SK-N-SH (cell line): Measurements from ENCODE around the gene ERAL1. TPM values are rescaled to one million over a fixed set of nuclear protein-coding genes. Genes with fewer than 3 reads are reported as not detected.
A peak's percentile ranks its signal among the peaks of the same experiment; 100 is the strongest.

Source experiments
- CTCF ChIA-PET: fragments of 300-600, 350-600 bp; formaldehyde crosslinking; extraction: SDS; loops from one replicate; lab custom pipeline; 2021; lab: Yijun Ruan, JAX
- POLR2A ChIA-PET: fragments of 350-600 bp; sonication (Branson Sonifier 250); formaldehyde crosslinking; extraction: SDS; loops from one replicate; lab custom pipeline; 2020; ENCODE audit warnings: antibody characterized with exemption, inconsistent platforms; lab: Yijun Ruan, JAX
- DNase-seq: peaks from one replicate; pipeline ENCODE4 v3.0.0; 2012
- H2AFZ ChIP-seq: fragments of 200-600 bp; sonication (generic); 2 replicates; pipeline ENCODE4 v1.8.1; 2016; ENCODE audit warnings: antibody characterized with exemption, mild to moderate bottlenecking, low read depth
- H3F3A ChIP-seq: fragments of 200-600 bp; sonication (generic); replicated peaks from 2 replicates; pipeline ENCODE3; 2016; ENCODE audit warnings: antibody characterized with exemption, mild to moderate bottlenecking; ENCODE audit not compliant: insufficient read depth
- H3K27ac ChIP-seq, 2 experiments: fragments of 200-500 bp in 1 of 2; fragments of 200-600 bp in 1 of 2; sonication (Bioruptor generic) in 1 of 2; sonication (generic), shearing (Covaris generic) in 1 of 2; 2 replicates each; pipeline versions ENCODE4 v1.5.1 to v1.6.1; 2014 to 2016; ENCODE audit warnings: low read depth in 2 of 2, inconsistent platforms in 1 of 2, low read length in 1 of 2, mild to moderate bottlenecking in 1 of 2, mixed read lengths in 1 of 2
- H3K27me3 ChIP-seq: fragments of 200-600 bp; sonication (generic), shearing (Covaris generic); 2 replicates; pipeline ENCODE4 v1.6.1; 2016; ENCODE audit warnings: mixed run types; ENCODE audit not compliant: insufficient read depth
- H3K36me3 ChIP-seq, 2 experiments: fragments of 200-500 bp in 1 of 2; fragments of 200-600 bp in 1 of 2; sonication (Bioruptor generic) in 1 of 2; sonication (generic) in 1 of 2; replicated peaks in 1 of 2; 2 replicates each; pipeline versions ENCODE3 to v1.5.1; 2014 to 2016; ENCODE audit warnings: low read length in 1 of 2, mild to moderate bottlenecking in 1 of 2; ENCODE audit not compliant: insufficient read depth in 2 of 2, control insufficient read depth in 1 of 2
- H3K4me1 ChIP-seq, 2 experiments: fragments of 200-500 bp in 1 of 2; fragments of 200-600 bp in 1 of 2; sonication (Bioruptor generic) in 1 of 2; sonication (generic), shearing (Covaris generic) in 1 of 2; 2 replicates each; pipeline versions ENCODE4 v1.5.1 to v1.6.1; 2014 to 2016; ENCODE audit warnings: low read depth in 1 of 2, low read length in 1 of 2, mixed run types in 1 of 2; ENCODE audit not compliant: insufficient read depth in 2 of 2, control insufficient read depth in 1 of 2
- H3K4me2 ChIP-seq: fragments of 200-600 bp; sonication (generic), shearing (Covaris generic); 2 replicates; pipeline ENCODE4 v1.6.1; 2017; ENCODE audit warnings: mixed run types
- H3K4me3 ChIP-seq, 2 experiments: fragments of 200-500 bp in 1 of 2; fragments of 200-600 bp in 1 of 2; sonication (Bioruptor generic) in 1 of 2; sonication (generic), shearing (Covaris generic) in 1 of 2; 2 replicates each; pipeline versions ENCODE4 v1.5.1 to v1.8.1; 2014 to 2016; ENCODE audit warnings: low read depth in 2 of 2, inconsistent platforms in 1 of 2, low read length in 1 of 2, mild to moderate bottlenecking in 1 of 2, mixed read lengths in 1 of 2, moderate library complexity in 1 of 2
- H3K79me2 ChIP-seq: fragments of 200-600 bp; sonication (generic); 2 replicates; pipeline ENCODE4 v1.8.1; 2017; ENCODE audit warnings: mild to moderate bottlenecking; ENCODE audit not compliant: insufficient read depth
- H3K9ac ChIP-seq: fragments of 200-600 bp; sonication (generic); 2 replicates; pipeline ENCODE4 v1.6.1; 2017; ENCODE audit warnings: mixed run types
- H3K9me2 ChIP-seq: fragments of 200-600 bp; sonication (generic); 2 replicates; pipeline ENCODE4 v1.6.1; 2017; ENCODE audit warnings: mixed run types
- H3K9me3 ChIP-seq: fragments of 200-600 bp; sonication (generic); 2 replicates; pipeline ENCODE4 v1.6.1; 2017; ENCODE audit warnings: mixed run types, mild to moderate bottlenecking, moderate library complexity
- H4K20me1 ChIP-seq: fragments of 200-600 bp; sonication (generic); 2 replicates; pipeline ENCODE4 v1.6.1; 2017; ENCODE audit warnings: mild to moderate bottlenecking, mixed run types; ENCODE audit not compliant: insufficient read depth
- EZH2phosphoT487 ChIP-seq: fragments of 200-600 bp; sonication (generic); IDR thresholded peaks from 2 replicates; pipeline ENCODE4 v1.6.1; 2017; ENCODE audit warnings: low read depth, mixed run types, mild to moderate bottlenecking, antibody characterized with exemption, moderate library complexity, borderline replicate concordance
- GABPA ChIP-seq: IDR thresholded peaks from 2 replicates; pipeline ENCODE4 v1.4.0; 2012; ENCODE audit warnings: low read depth, mild to moderate bottlenecking
- POLR2AphosphoS5 ChIP-seq: IDR thresholded peaks from 2 replicates; pipeline ENCODE4 v1.6.1; 2012; ENCODE audit warnings: low read depth, low read length
- RFX5 ChIP-seq: IDR thresholded peaks from 2 replicates; pipeline ENCODE4 v1.6.1; 2012; ENCODE audit warnings: mild to moderate bottlenecking, improper control_type of control experiment, low read length
- SIN3A ChIP-seq: IDR thresholded peaks from 2 replicates; pipeline ENCODE4 v1.6.1; 2012; ENCODE audit warnings: low read depth, mild to moderate bottlenecking, low read length, moderate library complexity, borderline replicate concordance
- TAF1 ChIP-seq: IDR thresholded peaks from 2 replicates; pipeline ENCODE4 v1.6.1; 2012; ENCODE audit warnings: low read depth, mild to moderate bottlenecking, low read length, moderate library complexity, borderline replicate concordance
- YY1 ChIP-seq: IDR thresholded peaks from 2 replicates; pipeline ENCODE4 v1.4.0; 2012; ENCODE audit warnings: low read depth, mild to moderate bottlenecking
- WGBS: methylation state at CpG from one replicate; pipeline ENCODE4 v1.1.6; 2017; ENCODE audit warnings: low lambda C conversion rate; 5-methylcytosine and 5-hydroxymethylcytosine counted together
- polyA plus RNA-seq, 3 experiments: library from polyadenylated mRNA; depleted of rRNA; stranded (reverse); fragments of >200 nt; gene quantifications; 2 replicates each; pipeline ENCODE4 v1.2.3, GENCODE V29; 2012
- TF ChIP-seq, protein P1 (sequence below): fragments of 150-350 bp; IDR thresholded peaks from 2 replicates; pipeline ENCODE4 v1.6.1; 2016; ENCODE audit warnings: mild to moderate bottlenecking, low read depth, low read length
- TF ChIP-seq, protein P2 (sequence below): fragments of 150-350 bp; IDR thresholded peaks from 2 replicates; pipeline ENCODE4 v1.6.1; 2017; ENCODE audit warnings: antibody characterized with exemption, low read length, low read depth, borderline replicate concordance

ERAL1 gene
- polyA plus RNA-seq, 1 of the 3 experiments (the other 2 are of a cell fraction) = 57.3 TPM

DNA sequence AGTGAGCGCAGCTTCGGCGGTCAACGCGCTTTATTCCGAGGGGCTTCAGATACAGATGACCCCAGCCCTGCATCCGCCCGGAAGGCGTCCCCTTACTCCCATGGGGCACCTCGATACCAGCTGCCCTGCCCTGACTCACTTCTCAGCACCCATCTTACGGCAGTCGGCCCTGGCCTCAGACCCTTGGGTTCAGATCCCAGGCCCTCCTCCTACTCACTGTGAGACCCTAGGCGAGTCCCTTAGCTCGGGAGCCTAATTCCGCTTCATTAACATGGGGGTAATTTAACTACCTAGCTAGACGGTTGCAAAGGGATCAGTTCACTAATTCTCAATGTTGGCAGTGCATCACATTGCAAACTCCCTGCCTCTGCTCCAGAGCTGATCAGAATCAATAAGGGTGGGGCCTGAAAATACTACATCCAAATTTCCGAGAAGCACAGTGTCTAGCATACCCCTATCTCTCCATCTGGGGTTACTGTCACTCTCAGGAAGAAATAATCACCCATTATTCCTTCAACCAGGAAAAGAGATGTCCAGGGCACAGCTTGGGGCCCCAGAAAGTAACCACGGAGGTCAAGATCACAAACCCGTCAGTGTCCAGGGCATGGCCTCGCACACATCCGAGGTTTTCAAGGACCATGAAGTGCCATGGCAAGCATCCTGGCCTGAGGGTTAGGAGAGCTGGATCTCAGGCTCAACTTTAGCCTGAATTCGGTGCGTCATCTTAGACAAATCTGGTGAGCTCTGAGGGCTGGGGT, 43.1 kb downstream of the ERAL1 start:
- H3K27ac ChIP-seq = peak overlapping the region; percentile 48 to 85; a peak in 3 of 4 replicates
- H3K36me3 ChIP-seq = no peaks in the 10 kb centered on the region
- H4K20me1 ChIP-seq = no peaks in the 10 kb centered on the region
- peaks cover 20% of the 10 kb centered on the region for H3F3A ChIP-seq
- no peaks in the 10 kb centered on the region for H3K9me3 ChIP-seq
- H3K9me2 ChIP-seq = no peaks in the 10 kb centered on the region
- H3K4me1 ChIP-seq = peaks cover 14 to 22% of the 10 kb centered on the region in 2 experiments; a peak in 2 of 4 replicates
- 31% methylated on average over 20 of the region's 23 CpGs for WGBS
- ChIA-PET POLR2A (interaction anchor here (0.5 to 2.0 kb wide), 8 partner anchors 8 to 187 kb away, joined by 3 to 7 read pairs (median 4); partner anchors contain the start of genes PHF12 and PROCA1), CTCF (interaction anchor here (0.7 to 9.0 kb wide), 13 partner anchors 11 to 218 kb away, joined by 3 to 95 read pairs (median 4); partner anchors contain the start of genes FAM222B and TLCD1)
- peak overlapping the region; percentile 77 for H3K9ac ChIP-seq
- H3K4me3 ChIP-seq = peak overlapping the region; percentile 76 to 98
- DNase-seq = no peak
- peak overlapping the region; percentile 93 for H2AFZ ChIP-seq
- TF ChIP-seq YY1 (no peak), POLR2AphosphoS5 (peak; percentile 20; the same call in 1 of the 2 replicates)
- H3K27me3 ChIP-seq = no peaks in the 10 kb centered on the region
- H3K4me2 ChIP-seq = peak overlapping the region; percentile 99
- H3K79me2 ChIP-seq = peaks cover 58% of the 10 kb centered on the region

DNA sequence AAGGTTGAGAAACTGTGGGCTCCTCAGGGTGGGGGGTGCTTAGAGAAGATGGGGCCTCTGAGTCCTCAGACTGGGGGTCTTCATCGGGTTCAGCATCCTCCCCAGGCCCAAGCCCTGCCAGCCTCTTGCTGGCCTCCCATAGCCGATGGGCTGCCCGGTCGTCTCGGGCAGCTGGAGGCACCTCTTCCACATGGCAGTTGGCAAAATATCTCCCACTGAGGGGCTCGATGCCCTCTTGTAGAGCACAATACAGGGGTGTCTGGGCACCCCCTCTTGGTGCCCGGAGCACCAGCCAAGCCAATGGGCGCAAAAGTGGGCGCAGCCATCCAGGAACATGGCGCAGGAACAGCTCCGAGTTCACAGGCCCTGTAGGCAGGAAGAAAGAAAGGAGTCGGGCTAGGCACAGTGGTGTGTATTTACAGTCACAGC, 43.7 kb downstream of the ERAL1 start:
- peaks cover 25% of the 10 kb centered on the region for H3F3A ChIP-seq
- H3K27ac ChIP-seq = no peak overlapping the region
- H3K9ac ChIP-seq = no peak overlapping the region
- H3K4me1 ChIP-seq = peaks cover 9 to 25% of the 10 kb centered on the region in 2 experiments; a peak in 2 of 4 replicates
- WGBS = 81% methylated on average over 12 of the region's 12 CpGs
- DNase-seq = no peak
- TF ChIP-seq TAF1 = no peak
- TF ChIP-seq GABPA = no peak
- TF ChIP-seq, protein P1, sequence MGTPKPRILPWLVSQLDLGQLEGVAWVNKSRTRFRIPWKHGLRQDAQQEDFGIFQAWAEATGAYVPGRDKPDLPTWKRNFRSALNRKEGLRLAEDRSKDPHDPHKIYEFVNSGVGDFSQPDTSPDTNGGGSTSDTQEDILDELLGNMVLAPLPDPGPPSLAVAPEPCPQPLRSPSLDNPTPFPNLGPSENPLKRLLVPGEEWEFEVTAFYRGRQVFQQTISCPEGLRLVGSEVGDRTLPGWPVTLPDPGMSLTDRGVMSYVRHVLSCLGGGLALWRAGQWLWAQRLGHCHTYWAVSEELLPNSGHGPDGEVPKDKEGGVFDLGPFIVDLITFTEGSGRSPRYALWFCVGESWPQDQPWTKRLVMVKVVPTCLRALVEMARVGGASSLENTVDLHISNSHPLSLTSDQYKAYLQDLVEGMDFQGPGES = no peak
- no peak for TF ChIP-seq YY1
- TF ChIP-seq, protein P2, sequence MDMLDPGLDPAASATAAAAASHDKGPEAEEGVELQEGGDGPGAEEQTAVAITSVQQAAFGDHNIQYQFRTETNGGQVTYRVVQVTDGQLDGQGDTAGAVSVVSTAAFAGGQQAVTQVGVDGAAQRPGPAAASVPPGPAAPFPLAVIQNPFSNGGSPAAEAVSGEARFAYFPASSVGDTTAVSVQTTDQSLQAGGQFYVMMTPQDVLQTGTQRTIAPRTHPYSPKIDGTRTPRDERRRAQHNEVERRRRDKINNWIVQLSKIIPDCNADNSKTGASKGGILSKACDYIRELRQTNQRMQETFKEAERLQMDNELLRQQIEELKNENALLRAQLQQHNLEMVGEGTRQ = no peak
- no peak for TF ChIP-seq RFX5
- no peak for TF ChIP-seq EZH2phosphoT487
- TF ChIP-seq SIN3A = no peak
- TF ChIP-seq, all 33 proteins: peak for 0
- ChIA-PET CTCF (interaction anchor here (0.7 to 9.0 kb wide), 11 partner anchors 10 to 218 kb away, joined by 3 to 95 read pairs (median 4); partner anchors contain the start of genes FAM222B and TLCD1), POLR2A (interaction anchor here (0.5 to 2.0 kb wide), 5 partner anchors 9 to 171 kb away, joined by 3 to 7 read pairs (median 4); partner anchors contain the start of gene PHF12)
- H3K9me2 ChIP-seq = no peaks in the 10 kb centered on the region
- no peak overlapping the region for H2AFZ ChIP-seq
- no peaks in the 10 kb centered on the region for H3K27me3 ChIP-seq
- no peak overlapping the region for H3K4me3 ChIP-seq
- H4K20me1 ChIP-seq = no peaks in the 10 kb centered on the region
- peak overlapping the region; percentile 99; the same call in 1 of the 2 replicates for H3K4me2 ChIP-seq
- H3K79me2 ChIP-seq = peaks cover 53% of the 10 kb centered on the region
- no peaks in the 10 kb centered on the region for H3K9me3 ChIP-seq
- no peaks in the 10 kb centered on the region for H3K36me3 ChIP-seq
